ENCODE measurements around the gene PDLIM1.

Gene PDLIM1

GRCh38 chr10:95314192-95314918 lies 23.6 kb upstream of the PDLIM1 start:
- DNase-seq (ENCODE audit: low read depth) = no peak

- no peak for DNase-seq (ENCODE audit: low read depth)
Observed at GRCh38 chr10:95312986-95313495, 22.2 kb upstream of the PDLIM1 start.

- DNase-seq (ENCODE audit: low read depth) = no peak
Observed at GRCh38 chr10:95312257-95312656, 21.5 kb upstream of the PDLIM1 start.

- no peak for DNase-seq (ENCODE audit: low read depth)
Observed at GRCh38 chr10:95309958-95310357, 19.2 kb upstream of the PDLIM1 start.

GRCh38 chr10:95308389-95309302 lies 17.8 kb upstream of the PDLIM1 start:
- DNase-seq (ENCODE audit: low read depth) = no peak

GRCh38 chr10:95306851-95307250 lies 16.0 kb upstream of the PDLIM1 start:
- DNase-seq (ENCODE audit: low read depth) = no peak

- DNase-seq (ENCODE audit: low read depth) = no peak
Observed at GRCh38 chr10:95306318-95306650, 15.5 kb upstream of the PDLIM1 start.

GRCh38 chr10:95305606-95306317 lies 15.0 kb upstream of the PDLIM1 start:
- no peak for DNase-seq (ENCODE audit: low read depth)

GRCh38 chr10:95304976-95305375 lies 14.2 kb upstream of the PDLIM1 start:
- DNase-seq (ENCODE audit: low read depth) = no peak

GRCh38 chr10:95304463-95304862 lies 13.7 kb upstream of the PDLIM1 start:
- DNase-seq (ENCODE audit: low read depth) = no peak

GRCh38 chr10:95303950-95304349 lies 13.1 kb upstream of the PDLIM1 start:
- no peak for DNase-seq (ENCODE audit: low read depth)

GRCh38 chr10:95303535-95303934 lies 12.7 kb upstream of the PDLIM1 start:
- DNase-seq (ENCODE audit: low read depth) = no peak

- no peak for DNase-seq (ENCODE audit: low read depth)
Observed at GRCh38 chr10:95300022-95300539, 9.3 kb upstream of the PDLIM1 start.

GRCh38 chr10:95297402-95297801 lies 6.6 kb upstream of the PDLIM1 start:
- DNase-seq (ENCODE audit: low read depth) = no peak

GRCh38 chr10:95296764-95297163 lies 6.0 kb upstream of the PDLIM1 start:
- no peak for DNase-seq (ENCODE audit: low read depth)

- no peak for DNase-seq (ENCODE audit: low read depth)
Observed at GRCh38 chr10:95295031-95295755, 4.4 kb upstream of the PDLIM1 start.

GRCh38 chr10:95293631-95294030 lies 2.8 kb upstream of the PDLIM1 start:
- no peak for DNase-seq (ENCODE audit: low read depth)

GRCh38 chr10:95291365-95292039 lies 699 bp upstream of the PDLIM1 start:
- DNase-seq (ENCODE audit: low read depth) = no peak

GRCh38 chr10:95289921-95290421 lies 832 bp downstream of the PDLIM1 start:
- DNase-seq (ENCODE audit: low read depth) = no peak

GRCh38 chr10:95289003-95289920 lies 1.5 kb downstream of the PDLIM1 start:
- no peak for DNase-seq (ENCODE audit: low read depth)

Measured in activated T-helper 1 cell treated with Interleukin-2 at 50 U/mL for 16 hours (primary cell).